HPDE6-E6E7 (cell line): ENCODE measurements around the gene FAM20C.

Experiments used
- DNase-seq: peaks from one replicate; pipeline ENCODE4 v3.0.0; 2011; ENCODE audit warnings: missing footprints; ENCODE audit errors: extremely low spot score

The FAM20C gene

DNA sequence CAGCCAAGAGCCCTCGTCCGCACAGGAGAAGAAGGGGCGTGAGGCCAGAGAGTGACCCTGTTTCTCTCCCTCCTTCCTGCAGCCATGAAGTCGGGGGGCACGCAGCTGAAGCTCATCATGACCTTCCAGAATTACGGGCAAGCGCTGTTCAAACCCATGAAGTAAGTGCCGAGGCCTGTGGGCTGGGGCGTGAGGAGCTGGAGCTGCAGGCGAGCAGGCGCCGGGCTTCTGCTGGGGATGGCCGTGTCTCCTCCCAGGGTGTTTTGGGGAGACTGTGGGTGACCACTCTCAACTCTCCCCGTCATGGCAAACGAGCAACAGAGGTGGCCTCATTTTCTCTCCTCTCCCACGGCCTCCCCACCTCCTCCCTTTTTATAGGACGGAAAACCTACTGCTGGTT, 16.4 kb downstream of the FAM20C start:
- DNase-seq: no peak

DNA sequence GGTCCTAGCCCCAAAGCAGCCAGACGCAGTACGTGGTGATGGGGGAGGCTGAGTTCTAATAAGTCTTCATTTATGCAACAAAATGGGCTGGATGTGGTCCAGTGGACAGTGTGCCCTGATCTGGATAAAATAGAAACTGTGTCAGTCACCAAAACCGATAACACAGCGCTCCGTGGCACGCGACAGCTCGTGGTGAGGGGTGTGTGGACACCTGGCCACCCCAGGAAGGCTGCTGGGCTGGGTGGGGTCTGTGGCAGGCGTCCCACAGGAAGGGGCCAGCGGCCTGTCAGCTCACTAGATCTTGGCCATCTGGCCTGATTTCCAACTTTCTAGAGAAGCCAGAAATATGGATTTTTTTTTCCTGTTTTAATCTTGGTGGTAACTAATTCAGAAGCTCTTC, 17.0 kb downstream of the FAM20C start:
- no peak for DNase-seq

DNA sequence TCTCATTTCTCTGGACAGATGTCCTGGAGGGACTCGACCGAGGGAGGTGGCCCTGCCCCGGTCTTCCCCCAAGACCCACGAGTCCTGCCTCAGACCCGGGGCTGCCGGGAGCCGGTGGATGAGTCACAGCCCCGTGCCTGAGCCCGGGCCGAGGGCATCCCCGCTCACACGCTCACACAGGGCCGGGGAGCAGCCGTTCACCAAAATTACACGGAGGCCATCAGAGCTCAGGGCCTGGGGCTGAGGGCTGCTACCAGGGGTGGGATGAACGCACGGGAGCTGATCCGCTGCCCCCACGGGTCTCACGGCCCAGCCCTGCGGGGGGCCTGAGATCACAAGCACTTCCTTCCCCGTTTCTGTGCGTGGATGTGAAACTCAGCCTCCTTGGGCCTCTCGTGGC, 17.5 kb downstream of the FAM20C start:
- no peak for DNase-seq

- no peak for DNase-seq
Observed at GRCh38 chr7:210401-210925, 18.1 kb downstream of the FAM20C start.

DNA sequence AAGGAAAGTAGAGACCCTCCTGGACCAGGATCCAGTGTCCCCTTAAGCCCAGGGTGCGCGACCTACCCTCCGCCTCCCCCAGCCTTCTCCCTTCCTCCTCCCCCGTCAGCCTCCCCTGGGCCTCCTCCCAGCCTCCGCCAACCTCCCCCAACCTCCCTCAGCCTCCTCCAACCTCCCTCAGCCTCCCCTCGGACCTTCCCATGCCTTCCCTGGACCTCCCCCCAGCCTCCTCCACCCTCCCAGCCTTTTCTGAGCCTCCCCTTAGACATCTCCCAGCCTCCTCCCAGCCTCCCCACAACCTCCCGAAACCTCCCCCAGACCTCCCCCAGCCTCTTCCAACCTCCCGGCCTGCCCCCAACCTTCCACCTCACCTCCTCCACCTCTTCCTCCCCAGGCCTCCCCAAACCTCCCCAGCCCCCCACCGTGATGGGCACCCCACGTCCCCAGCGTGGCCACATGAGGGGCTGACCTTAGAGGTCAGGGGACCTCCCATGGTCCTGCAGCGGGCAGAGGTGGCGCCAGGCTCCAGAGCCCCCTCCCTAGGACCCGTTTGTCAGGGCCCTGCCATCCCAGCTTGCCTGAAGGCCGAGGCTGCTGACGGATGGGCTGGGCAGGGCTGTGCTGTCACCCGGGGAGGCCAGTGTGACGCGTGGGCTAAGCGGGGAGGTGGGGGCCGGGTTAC, 18.8 kb downstream of the FAM20C start:
- DNase-seq: no peak

- no peak for DNase-seq
Observed at GRCh38 chr7:211715-212058, 19.3 kb downstream of the FAM20C start.

DNA sequence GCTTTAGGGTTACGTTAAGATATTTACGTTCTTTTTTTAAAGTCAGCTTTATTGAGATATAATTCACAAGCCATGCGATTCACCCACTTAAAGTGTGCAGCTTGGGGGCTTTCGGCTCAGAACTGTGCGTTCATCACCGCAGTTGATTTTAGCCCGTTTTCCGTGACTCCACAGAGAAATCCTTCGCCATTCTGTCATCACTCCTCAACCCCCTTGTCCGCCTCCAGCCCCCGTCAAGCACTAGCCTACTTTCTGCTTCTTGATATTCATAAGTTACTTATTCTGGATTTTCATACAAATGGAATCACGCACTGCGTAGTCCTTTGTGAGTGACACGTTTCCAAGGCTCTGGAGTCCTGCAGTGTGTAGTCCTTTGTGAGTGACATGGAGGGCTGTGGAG, 20.4 kb downstream of the FAM20C start:
- DNase-seq: no peak

GRCh38 chr7:213324-213993, 21.1 kb downstream of the FAM20C start:
- DNase-seq: no peak

GRCh38 chr7:214410-215212, 22.2 kb downstream of the FAM20C start:
- DNase-seq: no peak

DNA sequence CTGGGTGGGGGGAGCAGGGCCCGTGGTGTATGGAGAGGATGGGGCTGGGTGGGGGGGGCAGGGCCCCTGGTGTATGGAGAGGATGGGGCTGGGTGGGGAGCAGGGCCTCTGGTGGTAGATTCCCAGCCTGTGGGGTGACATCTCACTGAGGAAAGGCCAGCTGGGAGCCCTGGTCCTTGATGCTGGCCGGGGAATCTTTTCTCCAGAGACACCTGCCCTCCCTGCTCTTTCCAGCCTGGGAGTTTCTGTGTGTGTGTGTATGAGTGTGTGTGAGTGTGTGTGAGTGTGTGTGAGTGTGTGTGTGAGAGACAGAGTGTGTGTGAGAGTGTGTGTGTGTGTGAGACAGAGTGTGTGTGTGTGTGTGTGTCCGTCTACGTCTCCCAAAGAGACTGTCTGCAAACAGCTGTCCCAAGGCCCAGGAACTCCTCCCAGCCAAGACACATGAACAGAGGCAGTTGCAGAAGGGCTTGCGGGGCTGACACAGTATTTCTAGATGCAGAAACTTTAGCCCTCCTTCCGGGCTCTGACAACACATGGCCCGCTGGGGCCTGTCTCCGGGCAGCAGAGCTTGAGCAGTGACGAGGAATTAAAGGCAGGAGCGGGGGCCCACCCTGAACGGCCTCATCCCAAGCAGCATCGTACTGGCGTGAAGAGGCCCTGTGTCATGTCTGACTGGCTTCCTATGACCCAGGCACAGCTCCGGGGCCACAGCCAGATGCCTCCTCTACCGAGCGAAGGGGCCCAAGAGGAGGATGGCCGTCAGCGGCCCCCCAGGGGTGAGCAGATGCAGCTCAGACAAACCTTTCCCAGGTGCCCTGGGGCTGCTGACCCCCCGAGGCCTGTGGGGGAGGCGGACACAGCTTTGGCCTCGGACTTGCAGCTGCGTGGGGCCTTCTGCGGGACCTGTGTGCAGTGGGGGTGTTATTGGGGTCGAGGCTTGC, 24.3 kb downstream of the FAM20C start:
- DNase-seq: no peak

GRCh38 chr7:217781-218180, 25.4 kb downstream of the FAM20C start:
- no peak for DNase-seq

DNA sequence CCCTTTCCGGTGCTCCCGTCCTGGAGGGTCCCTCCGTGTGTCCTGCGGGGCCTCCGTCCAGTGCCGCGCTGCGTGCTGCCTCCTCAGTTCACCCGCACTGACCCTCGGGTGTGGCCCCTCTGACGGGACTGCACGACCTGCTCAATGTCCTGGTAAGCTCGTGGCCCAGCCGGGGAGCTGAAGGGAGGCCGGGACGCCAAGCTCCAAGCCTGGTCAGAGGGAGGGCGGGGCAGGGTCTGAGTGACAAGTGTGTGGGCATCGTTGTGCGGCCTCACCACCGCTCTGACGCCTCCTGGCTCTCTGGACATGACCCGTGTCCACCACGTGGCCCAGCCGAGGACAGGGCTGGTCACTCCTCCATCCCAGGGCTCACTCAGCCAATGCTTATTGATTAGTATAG, 25.9 kb downstream of the FAM20C start:
- no peak for DNase-seq

- DNase-seq: no peak
Observed at GRCh38 chr7:218896-219580, 26.7 kb downstream of the FAM20C start.

GRCh38 chr7:219581-220150, 27.3 kb downstream of the FAM20C start:
- DNase-seq: no peak

DNA sequence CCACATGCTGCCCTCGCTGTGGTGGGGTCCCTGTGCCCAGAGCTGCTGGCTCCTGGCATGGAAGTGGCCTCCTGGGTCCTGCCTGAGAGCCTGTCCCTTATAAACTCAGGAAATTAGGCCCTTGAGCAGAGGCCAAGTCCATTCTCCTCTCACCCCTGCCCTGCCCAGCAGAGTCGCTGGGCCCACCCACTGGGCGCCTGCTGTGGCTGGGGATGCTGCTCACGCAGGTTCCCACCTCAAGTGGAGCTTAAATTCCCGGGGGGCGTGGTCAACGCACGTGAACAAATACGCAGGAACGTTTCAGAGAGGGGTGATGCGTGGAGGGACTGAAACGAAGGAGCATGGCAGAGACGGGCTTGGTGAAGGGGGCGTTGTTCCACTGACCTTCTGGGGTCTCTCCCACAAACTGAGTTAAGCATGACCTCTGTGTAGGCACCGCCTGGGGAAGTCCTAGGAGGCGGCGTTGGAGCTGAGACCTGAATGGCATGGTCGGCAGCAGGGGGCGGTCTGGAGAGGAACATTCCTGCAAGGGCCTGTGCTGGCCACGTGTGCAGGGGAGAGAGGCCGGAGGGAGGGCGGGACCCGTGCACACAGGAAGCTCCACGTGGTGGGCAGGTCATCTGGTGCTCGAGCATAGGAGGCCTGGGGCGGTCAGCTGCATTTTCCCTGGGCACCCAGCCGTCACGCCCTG, 27.9 kb downstream of the FAM20C start:
- DNase-seq: no peak

DNA sequence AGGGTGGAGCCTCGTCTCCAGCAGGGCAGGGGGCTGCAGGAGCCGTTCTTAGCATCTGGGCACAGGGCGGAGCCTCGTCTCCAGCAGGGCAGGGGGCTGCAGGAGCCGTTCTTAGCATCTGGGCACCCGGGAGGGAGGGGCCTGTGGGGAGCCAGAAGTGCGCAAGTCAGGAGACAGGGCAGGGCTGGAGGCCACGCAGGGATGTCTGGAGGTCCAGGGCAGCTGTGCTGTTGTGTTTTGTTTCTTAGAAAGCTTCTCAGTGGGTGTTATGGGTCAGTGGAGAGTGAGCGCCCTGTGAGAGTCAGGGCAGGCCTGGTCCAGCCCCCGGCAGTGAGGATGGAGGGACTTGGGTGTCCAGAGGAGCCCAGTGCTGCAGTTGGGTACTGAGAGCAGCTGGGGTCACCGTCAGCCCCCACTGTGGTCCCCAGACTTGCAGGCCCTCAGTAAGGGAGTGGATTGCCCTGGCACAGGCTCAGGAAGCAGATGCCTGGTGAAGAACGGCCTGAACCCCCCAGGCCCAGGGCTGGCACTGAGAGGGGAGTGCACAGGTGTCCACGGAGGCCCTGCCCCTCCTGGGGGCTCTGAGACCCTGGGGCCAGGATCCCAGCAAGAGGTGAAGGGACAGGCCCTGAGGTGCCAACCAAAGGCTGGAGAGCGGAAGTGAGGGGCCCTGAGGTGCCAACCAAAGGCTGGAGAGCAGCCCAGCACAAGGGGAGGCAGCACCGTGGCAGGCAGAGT, 29.8 kb downstream of the FAM20C start:
- DNase-seq: no peak

DNA sequence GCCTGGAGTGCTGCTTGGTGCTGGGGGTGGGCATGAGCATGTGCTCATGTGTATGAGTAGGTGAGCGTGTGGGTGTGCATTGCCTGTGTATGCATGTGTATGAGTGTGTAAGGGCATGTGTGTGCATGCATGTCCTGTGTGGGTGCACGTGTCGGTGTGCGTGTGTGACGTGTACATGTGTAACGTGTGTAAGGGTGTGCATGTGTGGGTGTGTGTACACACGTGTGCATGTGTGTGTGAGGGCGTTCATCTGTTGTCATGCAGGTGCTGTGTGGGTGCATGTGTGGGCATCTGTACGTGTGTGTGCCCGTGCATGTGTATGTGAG, 30.3 kb downstream of the FAM20C start:
- DNase-seq: no peak

DNA sequence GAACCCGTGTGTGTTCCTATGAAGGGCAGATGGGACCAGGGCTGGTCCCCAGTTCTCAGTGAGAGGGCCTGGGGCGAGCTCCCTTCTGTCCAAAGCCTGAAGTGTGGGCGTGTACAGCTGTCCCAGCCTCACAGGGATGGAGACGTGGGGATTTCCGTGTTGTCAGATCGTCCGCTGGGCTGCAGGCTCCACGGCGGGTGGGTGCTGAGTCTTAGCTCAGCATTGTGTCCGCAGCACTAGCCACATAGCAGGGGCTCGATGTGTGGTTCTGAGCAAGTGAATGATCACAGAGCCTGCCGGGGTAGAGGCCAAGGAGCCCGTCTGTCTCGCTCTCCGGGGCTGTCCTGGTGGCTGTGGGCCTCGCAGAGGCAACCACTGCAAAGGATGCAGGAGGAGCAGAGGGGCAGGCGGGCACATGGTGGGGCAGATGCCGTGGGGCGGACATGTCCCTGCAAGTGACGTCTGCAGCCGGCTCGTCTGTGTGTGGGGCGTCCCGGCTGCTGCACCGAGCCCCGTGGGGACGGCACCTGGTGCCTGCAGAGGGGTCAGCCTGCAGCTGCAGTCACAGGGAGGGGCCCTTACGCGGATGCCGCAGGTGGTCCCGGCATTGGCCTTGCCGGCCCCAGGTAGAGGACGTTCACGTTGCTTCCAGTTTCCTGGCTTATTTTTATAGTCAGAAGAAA, 30.9 kb downstream of the FAM20C start:
- DNase-seq: no peak

DNA sequence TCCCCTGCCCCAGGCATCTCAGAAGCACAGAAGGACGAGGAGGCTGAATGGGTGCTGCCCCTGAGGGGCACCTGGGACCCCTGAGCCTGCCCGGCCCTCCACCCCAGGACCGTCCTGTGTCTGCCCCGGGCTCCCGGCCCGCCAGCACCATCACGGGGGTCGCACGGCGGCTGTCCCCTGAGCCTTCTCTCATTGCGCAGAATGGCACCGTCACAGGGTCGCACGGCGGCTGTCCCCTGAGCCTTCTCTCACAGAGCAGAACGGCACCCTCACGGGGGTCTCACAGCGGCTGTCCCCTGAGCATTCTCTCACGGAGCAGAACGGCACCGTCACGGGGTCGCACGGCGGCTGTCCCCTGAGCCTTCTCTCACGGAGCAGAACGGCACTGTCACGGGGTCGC, 31.5 kb downstream of the FAM20C start:
- no peak for DNase-seq
